DND-41 (cell line): Measurements from ENCODE around the gene DRC7.

ENCODE experiments used
- EZH2 ChIP-seq: IDR thresholded peaks from 3 replicates; pipeline ENCODE4 v1.6.1; 2012; ENCODE audit warnings: borderline replicate concordance, low read depth, mild to moderate bottlenecking, moderate library complexity, low read length, inconsistent platforms; ENCODE audit not compliant: severe bottlenecking
- TF ChIP-seq, protein P1 (sequence below): IDR thresholded peaks from 2 replicates; pipeline ENCODE4 v1.5.1; 2012; ENCODE audit warnings: borderline replicate concordance, low read length, moderate library complexity, mild to moderate bottlenecking; ENCODE audit not compliant: poor library complexity, severe bottlenecking; ENCODE audit errors: extremely low read depth

- TF ChIP-seq, protein P1, sequence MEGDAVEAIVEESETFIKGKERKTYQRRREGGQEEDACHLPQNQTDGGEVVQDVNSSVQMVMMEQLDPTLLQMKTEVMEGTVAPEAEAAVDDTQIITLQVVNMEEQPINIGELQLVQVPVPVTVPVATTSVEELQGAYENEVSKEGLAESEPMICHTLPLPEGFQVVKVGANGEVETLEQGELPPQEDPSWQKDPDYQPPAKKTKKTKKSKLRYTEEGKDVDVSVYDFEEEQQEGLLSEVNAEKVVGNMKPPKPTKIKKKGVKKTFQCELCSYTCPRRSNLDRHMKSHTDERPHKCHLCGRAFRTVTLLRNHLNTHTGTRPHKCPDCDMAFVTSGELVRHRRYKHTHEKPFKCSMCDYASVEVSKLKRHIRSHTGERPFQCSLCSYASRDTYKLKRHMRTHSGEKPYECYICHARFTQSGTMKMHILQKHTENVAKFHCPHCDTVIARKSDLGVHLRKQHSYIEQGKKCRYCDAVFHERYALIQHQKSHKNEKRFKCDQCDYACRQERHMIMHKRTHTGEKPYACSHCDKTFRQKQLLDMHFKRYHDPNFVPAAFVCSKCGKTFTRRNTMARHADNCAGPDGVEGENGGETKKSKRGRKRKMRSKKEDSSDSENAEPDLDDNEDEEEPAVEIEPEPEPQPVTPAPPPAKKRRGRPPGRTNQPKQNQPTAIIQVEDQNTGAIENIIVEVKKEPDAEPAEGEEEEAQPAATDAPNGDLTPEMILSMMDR: no peak
- no peak for TF ChIP-seq EZH2
These were observed 64.5 kb downstream of the DRC7 start for GRCh38 chr16:57759131-57759530.
